ENCODE data around the gene ECI1.

ECI1 gene

GRCh38 chr16:2251296-2252111, at the start of gene ECI1:
ECI1 (minus strand) TSS chr16:2251587; CDS start chr16:2251566, 21 bp downstream.
- H3K4me3 ChIP-seq (replicated peaks; ENCODE audit: low read depth, low read length), result peak within 1 kb of the TSS; percentile 70
- DNase-seq (ENCODE audit: extremely low read depth, low read depth), result peak; percentile 78
- TF ChIP-seq CTCF (IDR thresholded peaks at IDR 0.05; ENCODE audit: low read depth, low read length, missing control alignments), result peak; percentile 49

- DNase-seq (ENCODE audit: extremely low read depth, low read depth), result no peak
- TF ChIP-seq CTCF (IDR thresholded peaks at IDR 0.05; ENCODE audit: low read depth, low read length, missing control alignments), result no peak
Measured at GRCh38 chr16:2299915-2300192, 48.5 kb upstream of the ECI1 start.

GRCh38 chr16:2299121-2299914, 47.9 kb upstream of the ECI1 start:
- H3K4me3 ChIP-seq (replicated peaks; ENCODE audit: low read depth, low read length), result no peak overlapping the region
- no peak for TF ChIP-seq CTCF (IDR thresholded peaks at IDR 0.05; ENCODE audit: low read depth, low read length, missing control alignments)
- no peak for DNase-seq (ENCODE audit: extremely low read depth, low read depth)

More at GRCh38 chr16:2299915-2300192, 48.5 kb upstream of the ECI1 start:
- H3K4me3 ChIP-seq (replicated peaks; ENCODE audit: low read depth, low read length), result no peak overlapping the region

GRCh38 chr16:2298621-2299020, 47.2 kb upstream of the ECI1 start:
- DNase-seq (ENCODE audit: extremely low read depth, low read depth), result no peak
- H3K4me3 ChIP-seq (replicated peaks; ENCODE audit: low read depth, low read length), result no peak overlapping the region
- no peak for TF ChIP-seq CTCF (IDR thresholded peaks at IDR 0.05; ENCODE audit: low read depth, low read length, missing control alignments)

- DNase-seq (ENCODE audit: extremely low read depth, low read depth), result no peak
- no peak for TF ChIP-seq CTCF (IDR thresholded peaks at IDR 0.05; ENCODE audit: low read depth, low read length, missing control alignments)
- H3K4me3 ChIP-seq (replicated peaks; ENCODE audit: low read depth, low read length), result no peak overlapping the region
Measured at GRCh38 chr16:2297506-2297860, 46.1 kb upstream of the ECI1 start.

GRCh38 chr16:2296661-2297505, 45.5 kb upstream of the ECI1 start:
- no peak for DNase-seq (ENCODE audit: extremely low read depth, low read depth)
- H3K4me3 ChIP-seq (replicated peaks; ENCODE audit: low read depth, low read length), result no peak overlapping the region
- peak; percentile 35 for TF ChIP-seq CTCF (IDR thresholded peaks at IDR 0.05; ENCODE audit: low read depth, low read length, missing control alignments)

Measured in HFF-Myc (cell line).